ENCODE data around the gene CDA.
A peak's percentile ranks its signal among the peaks of the same experiment; 100 is the strongest.

Gene CDA

GRCh38 chr1:20626524-20626923, 37.6 kb downstream of the CDA start:
- no peaks in the 10 kb centered on the region for H3K9me3 ChIP-seq (ENCODE audit: control insufficient read depth, low read length)
- H3K27me3 ChIP-seq (ENCODE audit: control insufficient read depth, insufficient read depth, low read length, poor library complexity, severe bottlenecking) = no peaks in the 10 kb centered on the region
- no peak overlapping the region for H3K4me3 ChIP-seq (ENCODE audit: insufficient read depth, low read depth, low read length)
- WGBS, 2 experiments = 82 to 100% methylated on average over 1 of the region's 1 CpG
- no peaks in the 10 kb centered on the region for H3K36me3 ChIP-seq (ENCODE audit: control insufficient read depth, insufficient read depth, low read length)
- no peak overlapping the region for H3K27ac ChIP-seq (ENCODE audit: insufficient read depth, low read depth, low read length, poor library complexity, severe bottlenecking)
- peaks cover 5% of the 10 kb centered on the region for H3K4me1 ChIP-seq (ENCODE audit: control insufficient read depth, insufficient read depth, low read length)

GRCh38 chr1:20630729-20631128, 41.8 kb downstream of the CDA start:
- WGBS, 2 experiments = 85 to 87% methylated on average over 4 of the region's 4 CpGs
- no peaks in the 10 kb centered on the region for H3K36me3 ChIP-seq (ENCODE audit: control insufficient read depth, insufficient read depth, low read length)
- no peak overlapping the region for H3K4me3 ChIP-seq (ENCODE audit: insufficient read depth, low read depth, low read length)

GRCh38 chr1:20632386-20632785, 43.5 kb downstream of the CDA start:
- peaks cover 5% of the 10 kb centered on the region for H3K4me1 ChIP-seq (ENCODE audit: control insufficient read depth, insufficient read depth, low read length)
- H3K27ac ChIP-seq (ENCODE audit: insufficient read depth, low read depth, low read length, poor library complexity, severe bottlenecking) = no peak overlapping the region
- H3K4me3 ChIP-seq (ENCODE audit: insufficient read depth, low read depth, low read length) = no peak overlapping the region
- no peaks in the 10 kb centered on the region for H3K36me3 ChIP-seq (ENCODE audit: control insufficient read depth, insufficient read depth, low read length)
- no peaks in the 10 kb centered on the region for H3K27me3 ChIP-seq (ENCODE audit: control insufficient read depth, insufficient read depth, low read length, poor library complexity, severe bottlenecking)
- no peaks in the 10 kb centered on the region for H3K9me3 ChIP-seq (ENCODE audit: control insufficient read depth, low read length)
- WGBS, 2 experiments = 92% methylated on average over 2 to 3 of the region's 3 CpGs

More at GRCh38 chr1:20630729-20631128, 41.8 kb downstream of the CDA start:
- Histone ChIP-seq H3K27ac (ENCODE audit: insufficient read depth, low read depth, low read length, poor library complexity, severe bottlenecking) (no peak overlapping the region), H3K4me1 (ENCODE audit: control insufficient read depth, insufficient read depth, low read length) (peaks cover 5% of the 10 kb centered on the region), H3K9me3 (ENCODE audit: control insufficient read depth, low read length) (no peaks in the 10 kb centered on the region), H3K27me3 (ENCODE audit: control insufficient read depth, insufficient read depth, low read length, poor library complexity, severe bottlenecking) (no peaks in the 10 kb centered on the region)

- Histone ChIP-seq H3K36me3 (ENCODE audit: control insufficient read depth, insufficient read depth, low read length) (no peaks in the 10 kb centered on the region), H3K4me1 (ENCODE audit: control insufficient read depth, insufficient read depth, low read length) (no peaks in the 10 kb centered on the region), H3K9me3 (ENCODE audit: control insufficient read depth, low read length) (no peaks in the 10 kb centered on the region), H3K27ac (ENCODE audit: insufficient read depth, low read depth, low read length, poor library complexity, severe bottlenecking) (peak within 1 kb of the TSS; percentile 68), H3K27me3 (ENCODE audit: control insufficient read depth, insufficient read depth, low read length, poor library complexity, severe bottlenecking) (no peaks in the 10 kb centered on the region), H3K4me3 (ENCODE audit: insufficient read depth, low read depth, low read length) (peak within 1 kb of the TSS; percentile 87)
- WGBS, 2 experiments = 3% methylated on average over 93 of the region's 93 CpGs
These were observed 44.5 kb downstream of the CDA start, which contains the start of gene PINK1 for GRCh38 chr1:20633190-20634064. PINK1 (plus strand) TSS chr1:20633458; CDS start chr1:20633549, 91 bp downstream.

GRCh38 chr1:20634065-20634593, 45.2 kb downstream of the CDA start:
- no peak overlapping the region for H3K27ac ChIP-seq (ENCODE audit: insufficient read depth, low read depth, low read length, poor library complexity, severe bottlenecking)
- no peaks in the 10 kb centered on the region for H3K36me3 ChIP-seq (ENCODE audit: control insufficient read depth, insufficient read depth, low read length)
- no peaks in the 10 kb centered on the region for H3K27me3 ChIP-seq (ENCODE audit: control insufficient read depth, insufficient read depth, low read length, poor library complexity, severe bottlenecking)
- peak overlapping the region; percentile 87 for H3K4me3 ChIP-seq (ENCODE audit: insufficient read depth, low read depth, low read length)
- H3K4me1 ChIP-seq (ENCODE audit: control insufficient read depth, insufficient read depth, low read length) = no peaks in the 10 kb centered on the region
- WGBS, 2 experiments = 4% methylated on average over 11 of the region's 11 CpGs
- no peaks in the 10 kb centered on the region for H3K9me3 ChIP-seq (ENCODE audit: control insufficient read depth, low read length)

GRCh38 chr1:20634594-20635084, 45.7 kb downstream of the CDA start:
- no peak overlapping the region for H3K27ac ChIP-seq (ENCODE audit: insufficient read depth, low read depth, low read length, poor library complexity, severe bottlenecking)
- no peaks in the 10 kb centered on the region for H3K4me1 ChIP-seq (ENCODE audit: control insufficient read depth, insufficient read depth, low read length)

GRCh38 chr1:20636785-20637347, 48.0 kb downstream of the CDA start:
- no peaks in the 10 kb centered on the region for H3K9me3 ChIP-seq (ENCODE audit: control insufficient read depth, low read length)
- no peaks in the 10 kb centered on the region for H3K4me1 ChIP-seq (ENCODE audit: control insufficient read depth, insufficient read depth, low read length)
- WGBS, 2 experiments = 91 to 96% methylated on average over 8 of the region's 8 CpGs
- no peaks in the 10 kb centered on the region for H3K36me3 ChIP-seq (ENCODE audit: control insufficient read depth, insufficient read depth, low read length)
- no peak overlapping the region for H3K4me3 ChIP-seq (ENCODE audit: insufficient read depth, low read depth, low read length)
- no peaks in the 10 kb centered on the region for H3K27me3 ChIP-seq (ENCODE audit: control insufficient read depth, insufficient read depth, low read length, poor library complexity, severe bottlenecking)
- no peak overlapping the region for H3K27ac ChIP-seq (ENCODE audit: insufficient read depth, low read depth, low read length, poor library complexity, severe bottlenecking)

More at GRCh38 chr1:20634594-20635084, 45.7 kb downstream of the CDA start:
- Histone ChIP-seq H3K9me3 (ENCODE audit: control insufficient read depth, low read length) (no peaks in the 10 kb centered on the region), H3K4me3 (ENCODE audit: insufficient read depth, low read depth, low read length) (peak overlapping the region; percentile 87), H3K27me3 (ENCODE audit: control insufficient read depth, insufficient read depth, low read length, poor library complexity, severe bottlenecking) (no peaks in the 10 kb centered on the region), H3K36me3 (ENCODE audit: control insufficient read depth, insufficient read depth, low read length) (no peaks in the 10 kb centered on the region)
- 2 to 3% methylated on average over 4 of the region's 4 CpGs for WGBS, 2 experiments

- Histone ChIP-seq H3K9me3 (ENCODE audit: control insufficient read depth, low read length) (no peaks in the 10 kb centered on the region), H3K27ac (ENCODE audit: insufficient read depth, low read depth, low read length, poor library complexity, severe bottlenecking) (no peak overlapping the region), H3K27me3 (ENCODE audit: control insufficient read depth, insufficient read depth, low read length, poor library complexity, severe bottlenecking) (no peaks in the 10 kb centered on the region), H3K4me1 (ENCODE audit: control insufficient read depth, insufficient read depth, low read length) (no peaks in the 10 kb centered on the region), H3K4me3 (ENCODE audit: insufficient read depth, low read depth, low read length) (no peak overlapping the region), H3K36me3 (ENCODE audit: control insufficient read depth, insufficient read depth, low read length) (no peaks in the 10 kb centered on the region)
- WGBS, 2 experiments = 22 to 24% methylated on average over 6 of the region's 6 CpGs
These were observed 51.3 kb downstream of the CDA start for GRCh38 chr1:20640183-20640597.

- no peak overlapping the region for H3K27ac ChIP-seq (ENCODE audit: insufficient read depth, low read depth, low read length, poor library complexity, severe bottlenecking)
- no peaks in the 10 kb centered on the region for H3K36me3 ChIP-seq (ENCODE audit: control insufficient read depth, insufficient read depth, low read length)
- 71% methylated on average over 10 of the region's 10 CpGs for WGBS, 2 experiments
- H3K9me3 ChIP-seq (ENCODE audit: control insufficient read depth, low read length) = no peaks in the 10 kb centered on the region
- no peaks in the 10 kb centered on the region for H3K4me1 ChIP-seq (ENCODE audit: control insufficient read depth, insufficient read depth, low read length)
- H3K27me3 ChIP-seq (ENCODE audit: control insufficient read depth, insufficient read depth, low read length, poor library complexity, severe bottlenecking) = no peaks in the 10 kb centered on the region
- no peak overlapping the region for H3K4me3 ChIP-seq (ENCODE audit: insufficient read depth, low read depth, low read length)
These were observed 53.1 kb downstream of the CDA start for GRCh38 chr1:20641975-20642374.

GRCh38 chr1:20643080-20643479, 54.2 kb downstream of the CDA start:
- Histone ChIP-seq H3K27ac (ENCODE audit: insufficient read depth, low read depth, low read length, poor library complexity, severe bottlenecking) (no peak overlapping the region), H3K27me3 (ENCODE audit: control insufficient read depth, insufficient read depth, low read length, poor library complexity, severe bottlenecking) (no peaks in the 10 kb centered on the region), H3K4me1 (ENCODE audit: control insufficient read depth, insufficient read depth, low read length) (no peaks in the 10 kb centered on the region), H3K9me3 (ENCODE audit: control insufficient read depth, low read length) (no peaks in the 10 kb centered on the region), H3K4me3 (ENCODE audit: insufficient read depth, low read depth, low read length) (no peak overlapping the region), H3K36me3 (ENCODE audit: control insufficient read depth, insufficient read depth, low read length) (no peaks in the 10 kb centered on the region)
- WGBS, 2 experiments = 90 to 93% methylated on average over 6 of the region's 6 CpGs

Data from ectodermal cell (in vitro differentiated cells).